ENCODE data around the gene VAMP5.
"Not testable (repeated sequence)": the region's sequence is repeated elsewhere in the genome, so short reads cannot be mapped to it uniquely, and the experiment has no call there.

The VAMP5 gene

GRCh38 chr2:85584354-85584856 lies at the start of gene VAMP5:
Gene VAMP5 (plus strand): TSS chr2:85584431. CDS start chr2:85584491, 60 bp downstream.
- no peak for DNase-seq (ENCODE audit: low spot score)

GRCh38 chr2:85534881-85535280 lies 49.4 kb upstream of the VAMP5 start:
- DNase-seq (ENCODE audit: low spot score) = no peak

- DNase-seq (ENCODE audit: low spot score) = no peak
Measured at GRCh38 chr2:85536479-85536878, 47.8 kb upstream of the VAMP5 start.

GRCh38 chr2:85537600-85538506 lies 46.4 kb upstream of the VAMP5 start:
- peak; percentile 73 for DNase-seq (ENCODE audit: low spot score)

- DNase-seq (ENCODE audit: low spot score) = peak; percentile 93
Measured at GRCh38 chr2:85538507-85539360, 45.5 kb upstream of the VAMP5 start, which contains the start of gene MAT2A. Gene MAT2A (plus strand): TSS chr2:85539168. CDS start chr2:85539288, 120 bp downstream.

GRCh38 chr2:85539361-85540132 lies 44.7 kb upstream of the VAMP5 start:
- DNase-seq (ENCODE audit: low spot score) = peak; percentile 79

- DNase-seq (ENCODE audit: low spot score) = no peak
Measured at GRCh38 chr2:85540133-85540648, 44.0 kb upstream of the VAMP5 start.

GRCh38 chr2:85541262-85541661 lies 43.0 kb upstream of the VAMP5 start:
- no peak for DNase-seq (ENCODE audit: low spot score)

- DNase-seq (ENCODE audit: low spot score) = no peak
Measured at GRCh38 chr2:85541753-85542457, 42.3 kb upstream of the VAMP5 start.

GRCh38 chr2:85542777-85543176 lies 41.5 kb upstream of the VAMP5 start:
- no peak for DNase-seq (ENCODE audit: low spot score)

GRCh38 chr2:85544254-85544691 lies 40.0 kb upstream of the VAMP5 start:
- not testable (repeated sequence) for DNase-seq (ENCODE audit: low spot score)

GRCh38 chr2:85544915-85545779 lies 39.1 kb upstream of the VAMP5 start:
- not testable (repeated sequence) for DNase-seq (ENCODE audit: low spot score)

- no peak for DNase-seq (ENCODE audit: low spot score)
Measured at GRCh38 chr2:85545780-85546240, 38.4 kb upstream of the VAMP5 start.

GRCh38 chr2:85547089-85547858 lies 37.0 kb upstream of the VAMP5 start:
- no peak for DNase-seq (ENCODE audit: low spot score)

GRCh38 chr2:85547859-85548607 lies 36.2 kb upstream of the VAMP5 start:
- no peak for DNase-seq (ENCODE audit: low spot score)

- no peak for DNase-seq (ENCODE audit: low spot score)
Measured at GRCh38 chr2:85548608-85548900, 35.7 kb upstream of the VAMP5 start.

- no peak for DNase-seq (ENCODE audit: low spot score)
Measured at GRCh38 chr2:85549095-85549494, 35.1 kb upstream of the VAMP5 start.

- no peak for DNase-seq (ENCODE audit: low spot score)
Measured at GRCh38 chr2:85549826-85550225, 34.4 kb upstream of the VAMP5 start.
